OCI-LY1 (cell line): ENCODE data around the gene LAG3.

ENCODE experiments used
- EZH2 ChIP-seq: fragments of 200-600 bp; sonication (generic), shearing (Covaris generic); IDR thresholded peaks from 2 replicates; pipeline ENCODE4 v1.8.0; 2017; ENCODE audit warnings: borderline replicate concordance, mixed run types, mild to moderate bottlenecking, antibody characterized with exemption, low read length, moderate library complexity, mixed read lengths
- TF ChIP-seq, protein P1 (sequence below): fragments of 200-600 bp; sonication (generic), shearing (Covaris generic); IDR thresholded peaks from 2 replicates; pipeline ENCODE4 v1.5.1; 2017; ENCODE audit warnings: mild to moderate bottlenecking, antibody characterized with exemption, low read length, moderate library complexity, mixed read lengths

DNA sequence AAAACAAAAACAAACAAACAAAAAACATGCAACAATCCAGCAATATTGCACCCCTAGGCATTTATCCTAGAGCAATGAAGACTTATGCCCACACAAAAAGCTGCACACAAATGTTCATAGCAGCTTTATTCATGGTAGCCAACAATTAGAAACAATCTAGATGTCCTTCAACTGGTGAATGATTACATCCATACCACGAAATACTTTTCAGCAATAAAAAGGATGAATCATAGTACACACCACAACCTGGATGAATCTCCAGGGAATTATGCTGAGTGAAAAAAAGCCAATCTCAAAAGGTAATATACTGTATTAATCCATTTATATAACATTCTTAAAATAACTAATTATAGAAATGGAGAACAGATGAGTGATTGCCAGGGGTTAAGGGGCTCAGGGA, 34.9 kb downstream of the LAG3 start:
- TF ChIP-seq, protein P1, sequence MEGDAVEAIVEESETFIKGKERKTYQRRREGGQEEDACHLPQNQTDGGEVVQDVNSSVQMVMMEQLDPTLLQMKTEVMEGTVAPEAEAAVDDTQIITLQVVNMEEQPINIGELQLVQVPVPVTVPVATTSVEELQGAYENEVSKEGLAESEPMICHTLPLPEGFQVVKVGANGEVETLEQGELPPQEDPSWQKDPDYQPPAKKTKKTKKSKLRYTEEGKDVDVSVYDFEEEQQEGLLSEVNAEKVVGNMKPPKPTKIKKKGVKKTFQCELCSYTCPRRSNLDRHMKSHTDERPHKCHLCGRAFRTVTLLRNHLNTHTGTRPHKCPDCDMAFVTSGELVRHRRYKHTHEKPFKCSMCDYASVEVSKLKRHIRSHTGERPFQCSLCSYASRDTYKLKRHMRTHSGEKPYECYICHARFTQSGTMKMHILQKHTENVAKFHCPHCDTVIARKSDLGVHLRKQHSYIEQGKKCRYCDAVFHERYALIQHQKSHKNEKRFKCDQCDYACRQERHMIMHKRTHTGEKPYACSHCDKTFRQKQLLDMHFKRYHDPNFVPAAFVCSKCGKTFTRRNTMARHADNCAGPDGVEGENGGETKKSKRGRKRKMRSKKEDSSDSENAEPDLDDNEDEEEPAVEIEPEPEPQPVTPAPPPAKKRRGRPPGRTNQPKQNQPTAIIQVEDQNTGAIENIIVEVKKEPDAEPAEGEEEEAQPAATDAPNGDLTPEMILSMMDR = no peak
- TF ChIP-seq EZH2 = no peak
